ENCODE measurements around the gene PTPRA.

PTPRA gene

DNA sequence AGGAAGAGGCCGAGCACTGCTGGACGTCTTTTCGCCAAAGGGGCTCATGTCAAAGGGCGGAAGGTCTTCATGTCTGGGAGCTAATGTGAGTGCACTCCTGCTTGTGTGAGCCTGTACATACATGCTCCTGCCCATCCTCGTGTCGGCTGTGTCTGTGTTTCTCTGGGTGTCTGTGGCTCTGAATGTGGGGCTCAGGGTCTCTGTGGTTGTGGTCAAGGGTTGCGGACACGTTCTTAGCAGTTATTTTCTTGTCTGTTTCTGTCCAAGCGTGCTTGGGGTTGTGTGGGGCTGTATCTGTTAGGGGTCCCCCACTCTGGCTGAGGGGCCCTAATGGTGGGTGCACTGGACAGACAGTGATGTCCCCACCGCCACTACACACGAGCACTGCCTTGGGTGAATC lies 208.4 kb downstream of the PTPRA start:
- no peak for DNase-seq

GRCh38 chr20:3082306-3082951 lies 209.1 kb downstream of the PTPRA start:
- DNase-seq = no peak

DNA sequence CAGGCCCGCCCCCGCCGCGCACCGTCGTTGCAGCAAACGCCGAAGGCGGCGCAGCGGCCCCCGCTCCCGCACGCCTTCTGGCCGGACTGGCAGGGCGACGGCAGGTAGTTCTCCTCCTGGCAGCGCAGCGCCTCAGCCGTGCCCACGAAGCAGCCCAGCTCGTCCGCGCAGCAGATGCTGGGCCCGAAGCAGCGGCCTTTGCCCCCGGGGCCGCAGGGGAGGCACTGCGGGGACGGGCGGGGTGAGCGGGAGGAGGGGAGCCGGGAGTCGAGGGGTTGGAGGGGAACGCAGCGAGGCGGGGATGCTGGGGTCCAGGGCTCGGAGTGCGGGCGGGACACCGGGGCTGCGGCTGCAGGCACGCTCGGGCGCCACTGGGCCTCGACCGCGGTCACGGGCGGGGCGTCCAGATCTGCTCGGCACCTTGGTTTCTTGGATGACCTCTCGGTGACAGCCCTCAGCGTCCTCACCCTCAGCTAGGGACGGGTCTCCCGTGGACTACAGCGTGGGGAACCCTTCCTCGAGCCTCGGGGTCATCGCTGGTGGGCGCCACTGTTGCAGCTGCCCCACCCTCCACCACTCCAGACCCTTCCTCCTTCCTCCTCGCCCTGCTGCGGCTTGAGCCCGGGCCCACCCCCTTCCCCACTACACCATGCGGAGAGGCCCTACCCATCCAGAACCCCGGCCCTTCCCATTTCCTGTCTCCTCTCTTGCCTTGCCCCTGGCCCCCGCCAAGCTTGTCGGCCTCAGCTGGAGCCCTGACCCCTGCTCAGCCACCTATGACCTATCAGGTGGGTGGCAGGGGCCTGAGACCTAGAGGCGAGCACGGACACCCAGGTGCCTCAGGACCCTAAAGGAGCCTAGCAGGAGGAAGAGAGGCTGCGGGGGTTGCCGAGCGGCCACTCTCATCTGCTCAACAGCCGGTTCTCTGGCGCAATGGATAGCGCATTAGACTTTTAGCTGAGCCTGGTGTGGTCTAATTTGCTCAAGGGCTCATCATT lies 210.0 kb downstream of the PTPRA start:
- no peak for DNase-seq

DNA sequence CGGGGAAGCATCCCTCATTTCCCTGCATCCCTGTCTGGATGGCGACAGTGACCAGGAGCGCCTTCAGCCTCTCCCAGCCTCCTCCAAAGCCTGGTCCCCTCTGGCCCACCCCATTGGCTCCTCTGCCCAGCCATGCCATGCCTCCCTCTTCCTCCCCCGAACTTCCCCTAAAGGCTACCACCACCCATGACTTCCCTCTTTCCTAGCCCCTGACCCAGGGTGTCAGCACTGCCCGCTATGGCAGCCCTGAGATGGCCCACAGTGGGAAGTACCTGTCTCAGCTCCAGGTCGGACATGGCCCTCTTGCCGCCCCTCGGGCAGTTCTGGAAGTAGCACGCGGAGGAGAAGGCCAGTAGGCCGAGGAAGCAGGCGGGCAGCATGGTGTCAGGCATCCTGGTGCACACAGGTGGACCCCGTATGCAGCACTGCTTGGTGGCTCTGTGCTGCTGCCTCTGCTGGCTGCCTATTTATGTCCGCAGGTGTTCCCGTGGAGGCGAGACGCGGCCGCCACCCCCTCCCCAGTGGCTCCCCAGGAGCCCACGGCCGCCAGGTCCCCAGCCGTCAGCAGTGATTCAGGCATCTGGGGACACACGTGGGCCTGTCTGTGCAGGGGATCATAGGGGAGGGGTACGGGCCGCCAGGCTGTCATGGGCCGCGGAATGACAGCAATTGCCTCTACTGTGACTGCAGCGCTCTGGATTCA lies 211.2 kb downstream of the PTPRA start, which contains the start of gene AVP:
TSS of gene AVP (minus strand) at position 442 of the 703 bp plus-strand sequence. CDS start at position 392, 50 bp downstream.
- no peak for DNase-seq

DNA sequence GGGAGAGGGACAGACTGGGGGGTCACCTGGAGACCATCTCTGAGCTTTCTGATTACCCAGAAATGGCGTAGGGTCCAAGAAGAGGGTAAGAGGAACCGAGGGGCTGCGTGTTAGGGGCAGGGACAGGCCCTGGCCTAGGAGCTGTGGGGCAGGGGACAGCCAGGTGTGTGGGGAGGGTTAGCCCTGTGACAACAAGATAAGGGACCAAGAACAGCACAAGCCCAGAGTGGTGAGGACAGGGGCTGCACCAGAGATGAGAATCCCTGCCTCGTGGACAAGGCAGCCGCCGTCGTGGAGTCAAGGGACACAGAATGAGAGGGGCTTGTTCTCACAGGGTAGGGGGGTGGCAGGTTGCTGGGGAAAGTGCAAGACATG lies 211.7 kb downstream of the PTPRA start:
- DNase-seq = no peak

GRCh38 chr20:3085571-3086072 lies 212.3 kb downstream of the PTPRA start:
- no peak for DNase-seq

DNA sequence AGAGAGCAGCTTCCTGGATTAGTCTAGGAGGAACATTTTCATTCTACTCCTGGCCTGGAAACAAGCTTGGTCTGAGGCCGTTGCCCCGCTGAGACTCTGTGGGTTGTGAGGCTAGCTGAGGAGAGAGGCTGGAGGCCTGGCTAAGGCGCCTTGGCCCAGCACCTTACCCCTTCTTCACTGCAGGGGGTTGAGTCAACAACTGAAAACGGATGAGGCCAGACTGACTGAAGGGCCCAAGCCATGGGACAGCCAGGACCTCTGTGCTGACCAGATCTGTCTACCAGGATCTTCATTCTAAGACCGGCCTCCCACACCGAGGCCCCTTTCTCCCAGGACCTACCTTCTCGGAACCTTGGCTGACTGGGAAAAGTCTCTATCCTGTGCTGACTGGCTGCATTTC lies 214.8 kb downstream of the PTPRA start:
- no peak for DNase-seq

Data from islet precursor cell (in vitro differentiated cells).